ENCODE results near the gene CDC14A. TPM values are rescaled to one million over a fixed set of nuclear protein-coding genes. Genes with fewer than 3 reads are reported as not detected.

Gene CDC14A
- polyA plus RNA-seq, 1 donor from 2014 or later = 2.7 TPM

DNA sequence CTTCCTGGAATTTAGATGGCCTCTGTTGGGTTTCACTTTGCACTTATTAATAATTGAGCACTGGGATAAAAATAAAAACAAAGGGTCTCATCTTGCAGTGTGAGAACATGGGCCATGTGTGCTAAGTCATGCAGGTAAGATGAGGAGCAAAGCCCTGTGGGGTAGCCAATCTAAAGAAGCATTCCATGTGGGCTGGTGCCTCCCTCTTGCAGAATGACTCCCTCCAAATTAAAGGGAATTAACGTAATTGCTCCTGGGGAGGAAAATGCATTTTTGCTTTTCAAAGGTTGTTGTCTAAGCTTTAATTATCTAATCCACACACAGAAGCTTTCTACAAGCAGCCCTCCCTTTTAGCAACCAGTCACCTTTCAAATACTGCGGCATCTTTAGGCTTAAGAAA, 69.8 kb downstream of the CDC14A start:
- no peaks in the 10 kb centered on the region for H3F3A ChIP-seq (ENCODE audit: insufficient read depth, low read length, poor library complexity, severe bottlenecking)
- no peaks in the 10 kb centered on the region for H3K9me2 ChIP-seq (ENCODE audit: insufficient read depth, low read length)
- H4K20me1 ChIP-seq (ENCODE audit: insufficient read depth) = no peaks in the 10 kb centered on the region
- H3K36me3 ChIP-seq (ENCODE audit: insufficient read depth, low read length) = no peaks in the 10 kb centered on the region
- H3K4me2 ChIP-seq (ENCODE audit: low read length) = no peak overlapping the region
- H2AFZ ChIP-seq (ENCODE audit: low read depth, low read length) = no peak overlapping the region
- no peaks in the 10 kb centered on the region for H3K79me2 ChIP-seq (replicated peaks; ENCODE audit: insufficient read depth, low read length)
- H3K9me3 ChIP-seq (ENCODE audit: low read length) = no peaks in the 10 kb centered on the region
- no peak overlapping the region for H3K27ac ChIP-seq (ENCODE audit: low read length)
- no peaks in the 10 kb centered on the region for H3K27me3 ChIP-seq (ENCODE audit: insufficient read depth, low read depth, low read length)
- TF ChIP-seq POLR2AphosphoS5 (IDR thresholded peaks at IDR 0.05) (no peak), EP300 (conservative IDR thresholded peaks at IDR 0.05; ENCODE audit: poor library complexity, severe bottlenecking) (no peak), RAD21 (conservative IDR thresholded peaks at IDR 0.05) (no peak), EZH2 (IDR thresholded peaks at IDR 0.05; ENCODE audit: borderline replicate concordance, insufficient read depth, low read length, poor library complexity, severe bottlenecking) (no peak), SMC3 (conservative IDR thresholded peaks at IDR 0.05; ENCODE audit: poor library complexity) (no peak), MXI1 (conservative IDR thresholded peaks at IDR 0.05; ENCODE audit: poor library complexity, severe bottlenecking) (no peak), TAF1 (IDR thresholded peaks at IDR 0.05; ENCODE audit: low read depth) (no peak)
- TF ChIP-seq, protein P1, sequence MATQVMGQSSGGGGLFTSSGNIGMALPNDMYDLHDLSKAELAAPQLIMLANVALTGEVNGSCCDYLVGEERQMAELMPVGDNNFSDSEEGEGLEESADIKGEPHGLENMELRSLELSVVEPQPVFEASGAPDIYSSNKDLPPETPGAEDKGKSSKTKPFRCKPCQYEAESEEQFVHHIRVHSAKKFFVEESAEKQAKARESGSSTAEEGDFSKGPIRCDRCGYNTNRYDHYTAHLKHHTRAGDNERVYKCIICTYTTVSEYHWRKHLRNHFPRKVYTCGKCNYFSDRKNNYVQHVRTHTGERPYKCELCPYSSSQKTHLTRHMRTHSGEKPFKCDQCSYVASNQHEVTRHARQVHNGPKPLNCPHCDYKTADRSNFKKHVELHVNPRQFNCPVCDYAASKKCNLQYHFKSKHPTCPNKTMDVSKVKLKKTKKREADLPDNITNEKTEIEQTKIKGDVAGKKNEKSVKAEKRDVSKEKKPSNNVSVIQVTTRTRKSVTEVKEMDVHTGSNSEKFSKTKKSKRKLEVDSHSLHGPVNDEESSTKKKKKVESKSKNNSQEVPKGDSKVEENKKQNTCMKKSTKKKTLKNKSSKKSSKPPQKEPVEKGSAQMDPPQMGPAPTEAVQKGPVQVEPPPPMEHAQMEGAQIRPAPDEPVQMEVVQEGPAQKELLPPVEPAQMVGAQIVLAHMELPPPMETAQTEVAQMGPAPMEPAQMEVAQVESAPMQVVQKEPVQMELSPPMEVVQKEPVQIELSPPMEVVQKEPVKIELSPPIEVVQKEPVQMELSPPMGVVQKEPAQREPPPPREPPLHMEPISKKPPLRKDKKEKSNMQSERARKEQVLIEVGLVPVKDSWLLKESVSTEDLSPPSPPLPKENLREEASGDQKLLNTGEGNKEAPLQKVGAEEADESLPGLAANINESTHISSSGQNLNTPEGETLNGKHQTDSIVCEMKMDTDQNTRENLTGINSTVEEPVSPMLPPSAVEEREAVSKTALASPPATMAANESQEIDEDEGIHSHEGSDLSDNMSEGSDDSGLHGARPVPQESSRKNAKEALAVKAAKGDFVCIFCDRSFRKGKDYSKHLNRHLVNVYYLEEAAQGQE (IDR thresholded peaks at IDR 0.05; ENCODE audit: borderline replicate concordance) = no peak
- TF ChIP-seq, protein P2, sequence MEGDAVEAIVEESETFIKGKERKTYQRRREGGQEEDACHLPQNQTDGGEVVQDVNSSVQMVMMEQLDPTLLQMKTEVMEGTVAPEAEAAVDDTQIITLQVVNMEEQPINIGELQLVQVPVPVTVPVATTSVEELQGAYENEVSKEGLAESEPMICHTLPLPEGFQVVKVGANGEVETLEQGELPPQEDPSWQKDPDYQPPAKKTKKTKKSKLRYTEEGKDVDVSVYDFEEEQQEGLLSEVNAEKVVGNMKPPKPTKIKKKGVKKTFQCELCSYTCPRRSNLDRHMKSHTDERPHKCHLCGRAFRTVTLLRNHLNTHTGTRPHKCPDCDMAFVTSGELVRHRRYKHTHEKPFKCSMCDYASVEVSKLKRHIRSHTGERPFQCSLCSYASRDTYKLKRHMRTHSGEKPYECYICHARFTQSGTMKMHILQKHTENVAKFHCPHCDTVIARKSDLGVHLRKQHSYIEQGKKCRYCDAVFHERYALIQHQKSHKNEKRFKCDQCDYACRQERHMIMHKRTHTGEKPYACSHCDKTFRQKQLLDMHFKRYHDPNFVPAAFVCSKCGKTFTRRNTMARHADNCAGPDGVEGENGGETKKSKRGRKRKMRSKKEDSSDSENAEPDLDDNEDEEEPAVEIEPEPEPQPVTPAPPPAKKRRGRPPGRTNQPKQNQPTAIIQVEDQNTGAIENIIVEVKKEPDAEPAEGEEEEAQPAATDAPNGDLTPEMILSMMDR (IDR thresholded peaks at IDR 0.05; ENCODE audit: poor library complexity, severe bottlenecking) = no peak
- no peak overlapping the region for H3K9ac ChIP-seq (ENCODE audit: low read length)
- H3K4me3 ChIP-seq (ENCODE audit: low read length) = no peak overlapping the region

DNA sequence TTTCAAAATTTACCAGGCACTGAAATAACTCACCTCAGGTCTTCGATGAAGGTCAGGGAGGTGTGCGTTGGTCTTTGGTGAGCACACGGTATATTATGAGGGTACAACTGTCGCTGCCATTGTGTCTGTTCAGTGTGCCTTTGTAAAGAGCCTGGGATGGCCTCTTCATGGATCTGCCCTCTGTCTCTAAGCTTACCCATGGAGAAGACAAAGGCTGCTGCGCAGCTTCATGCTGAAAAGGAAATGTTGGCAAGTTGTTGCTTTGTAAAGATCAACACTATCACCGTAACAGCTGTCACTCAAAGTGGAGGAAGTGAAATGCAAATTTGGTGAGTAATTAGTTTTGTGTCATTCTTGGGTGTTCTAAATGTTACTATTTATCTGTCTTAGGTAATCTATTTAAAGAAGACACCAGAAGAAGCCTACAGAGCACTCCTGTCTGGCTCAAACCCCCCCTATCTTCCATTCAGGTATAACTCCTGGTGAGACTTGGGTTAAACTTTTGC, 71.6 kb downstream of the CDC14A start:
- Histone ChIP-seq H3K9me3 (ENCODE audit: low read length) (no peaks in the 10 kb centered on the region), H2AFZ (ENCODE audit: low read depth, low read length) (no peak overlapping the region), H3K27ac (ENCODE audit: low read length) (no peak overlapping the region), H3K4me3 (ENCODE audit: low read length) (no peak overlapping the region), H3F3A (ENCODE audit: insufficient read depth, low read length, poor library complexity, severe bottlenecking) (no peaks in the 10 kb centered on the region), H3K4me2 (ENCODE audit: low read length) (no peak overlapping the region), H3K79me2 (replicated peaks; ENCODE audit: insufficient read depth, low read length) (no peaks in the 10 kb centered on the region), H4K20me1 (ENCODE audit: insufficient read depth) (no peaks in the 10 kb centered on the region), H3K27me3 (ENCODE audit: insufficient read depth, low read depth, low read length) (no peaks in the 10 kb centered on the region), H3K9ac (ENCODE audit: low read length) (no peak overlapping the region), H3K36me3 (ENCODE audit: insufficient read depth, low read length) (no peaks in the 10 kb centered on the region), H3K9me2 (ENCODE audit: insufficient read depth, low read length) (no peaks in the 10 kb centered on the region)
- TF ChIP-seq EZH2 (IDR thresholded peaks at IDR 0.05; ENCODE audit: borderline replicate concordance, insufficient read depth, low read length, poor library complexity, severe bottlenecking) = no peak
- TF ChIP-seq, protein P2 (IDR thresholded peaks at IDR 0.05; ENCODE audit: poor library complexity, severe bottlenecking) = no peak
- TF ChIP-seq RAD21 (conservative IDR thresholded peaks at IDR 0.05) = no peak
- TF ChIP-seq TAF1 (IDR thresholded peaks at IDR 0.05; ENCODE audit: low read depth) = no peak
- TF ChIP-seq, protein P1 (IDR thresholded peaks at IDR 0.05; ENCODE audit: borderline replicate concordance) = no peak
- no peak for TF ChIP-seq SMC3 (conservative IDR thresholded peaks at IDR 0.05; ENCODE audit: poor library complexity)
